Gastrocnemius medialis (tissue), 4 donors: ENCODE results near the gene ARMC6. TPM values are rescaled to one million over a fixed set of nuclear protein-coding genes. Genes with fewer than 3 reads are reported as not detected.
"Not testable (repeated sequence)": the region's sequence is repeated elsewhere in the genome, so short reads cannot be mapped to it uniquely, and the experiment has no call there.

ENCODE experiments used
- ATAC-seq, 2 donors: fragments of 150-250 bp; one replicate each; pipeline ENCODE4 v1.9.1; 2016
- DNase-seq, 2 donors: peaks; one replicate each; pipeline ENCODE4 v3.0.0-alpha.2; 2019
- H3K27ac ChIP-seq, 4 donors: fragments of 200-600 bp; sonication (generic); 1 replicate in 1 of 4; 2 replicates in 3 of 4; pipeline ENCODE4 v1.5.1; 2016 to 2018; ENCODE audit warnings: mild to moderate bottlenecking in 2 of 4, moderate library complexity in 1 of 4
- H3K27me3 ChIP-seq, 3 donors: fragments of 200-600 bp; sonication (generic) in 2 of 3; 1 replicate in 1 of 3; 2 replicates in 2 of 3; pipeline versions ENCODE4 v1.5.1 to v1.6.0; 2016 to 2019; ENCODE audit warnings: mild to moderate bottlenecking in 1 of 3, moderate library complexity in 1 of 3
- H3K36me3 ChIP-seq, 2 donors: fragments of 200-600 bp; sonication (generic) in 1 of 2; one replicate each; pipeline ENCODE4 v1.5.1; 2017 to 2018
- H3K4me1 ChIP-seq, 2 donors: fragments of 200-600 bp; sonication (generic) in 1 of 2; one replicate each; pipeline ENCODE4 v1.5.1; 2016 to 2017; ENCODE audit warnings: mild to moderate bottlenecking in 2 of 2
- H3K4me3 ChIP-seq, 4 donors: fragments of 200-600 bp; sonication (generic) in 3 of 4; 1 replicate in 1 of 4; 2 replicates in 3 of 4; pipeline ENCODE4 v1.5.1; 2016 to 2019; ENCODE audit warnings: mild to moderate bottlenecking in 2 of 4
- H3K9me3 ChIP-seq, 3 donors: fragments of 200-600 bp; sonication (generic) in 2 of 3; 1 replicate in 1 of 3; 2 replicates in 2 of 3; pipeline ENCODE4 v1.5.1; 2016 to 2019
- CTCF ChIP-seq, 5 experiments: fragments of 450-650 bp in 3 of 5; fragments of 200-600 bp in 2 of 5; sonication (generic) in 2 of 5; IDR thresholded peaks in 4 of 5; conservative IDR thresholded peaks in 1 of 5; 1 replicate in 4 of 5; 2 replicates in 1 of 5; pipeline ENCODE4 v1.5.1; 2016 to 2019; ENCODE audit warnings: antibody characterized with exemption in 5 of 5, mild to moderate bottlenecking in 3 of 5, moderate library complexity in 3 of 5
- POLR2A ChIP-seq, 2 donors: fragments of 450-650 bp; IDR thresholded peaks; one replicate each; pipeline ENCODE4 v1.6.1; 2017; ENCODE audit warnings: antibody characterized with exemption in 2 of 2, mild to moderate bottlenecking in 2 of 2, moderate library complexity in 2 of 2
- in situ Hi-C, 4 donors: fragments of 200-750 bp; cut with MboI; loops; one replicate each; pipeline versions ENCODE4 v1.15.0 to v1.8.0; 2017; ENCODE audit warnings: low sequenced_read_pairs in 4 of 4
- intact Hi-C: fragments of 100-400 bp; cut with DNase I; formaldehyde crosslinking; loops from one replicate; pipeline ENCODE4 v1.15.1; 2023; ENCODE audit warnings: low total_unique reads
- total RNA-seq, 4 donors: library from RNA; depleted of rRNA; stranded (reverse); fragments of >200 nt; gene quantifications; one replicate each; pipeline versions ENCODE4 v1.1.0 to v1.2.3, GENCODE V29; 2016

ARMC6 gene
- total RNA-seq, 4 donors from 2014 or later, result 18.2 to 35.7 (median 25.2) TPM

DNA sequence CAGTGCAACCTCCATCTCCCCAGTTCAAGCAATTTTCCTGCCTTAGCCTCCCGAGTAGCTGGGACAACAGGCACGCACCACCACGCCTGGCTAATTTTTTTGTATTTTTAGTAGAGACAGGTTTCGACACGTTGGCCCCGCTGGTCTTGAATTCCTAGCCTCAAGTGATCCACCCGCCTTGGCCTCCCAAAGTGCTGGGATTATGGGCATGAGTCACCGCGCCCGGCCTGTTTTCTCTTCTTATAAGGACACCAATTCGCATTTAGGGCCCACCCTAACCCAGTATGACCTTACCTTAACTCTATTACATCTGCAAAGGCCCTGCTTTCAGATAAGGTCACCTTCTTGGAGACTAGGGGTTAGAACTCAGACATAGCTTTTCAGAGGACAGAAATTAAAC lies 69.8 kb downstream of the ARMC6 start:
- DNase-seq (no peak), ATAC-seq (no peak)
- H3K27ac ChIP-seq, result peak overlapping the region in 1 of 4 donors; percentile 10
- TF ChIP-seq CTCF (IDR thresholded peaks at IDR 0.05 in 4 of 5, conservative IDR thresholded peaks at IDR 0.05 in 1 of 5) (no peak), POLR2A (IDR thresholded peaks at IDR 0.05) (no peak)
- no peaks in the 10 kb centered on the region for H3K4me1 ChIP-seq
- H3K9me3 ChIP-seq, result no peaks in the 10 kb centered on the region
- H3K4me3 ChIP-seq, result no peak overlapping the region
- H3K27me3 ChIP-seq, result no peaks in the 10 kb centered on the region
- in situ Hi-C loops, result no loop called here
- intact Hi-C loops, result no loop called here
- peaks cover 0 to 23% of the 10 kb centered on the region in 2 donors for H3K36me3 ChIP-seq

DNA sequence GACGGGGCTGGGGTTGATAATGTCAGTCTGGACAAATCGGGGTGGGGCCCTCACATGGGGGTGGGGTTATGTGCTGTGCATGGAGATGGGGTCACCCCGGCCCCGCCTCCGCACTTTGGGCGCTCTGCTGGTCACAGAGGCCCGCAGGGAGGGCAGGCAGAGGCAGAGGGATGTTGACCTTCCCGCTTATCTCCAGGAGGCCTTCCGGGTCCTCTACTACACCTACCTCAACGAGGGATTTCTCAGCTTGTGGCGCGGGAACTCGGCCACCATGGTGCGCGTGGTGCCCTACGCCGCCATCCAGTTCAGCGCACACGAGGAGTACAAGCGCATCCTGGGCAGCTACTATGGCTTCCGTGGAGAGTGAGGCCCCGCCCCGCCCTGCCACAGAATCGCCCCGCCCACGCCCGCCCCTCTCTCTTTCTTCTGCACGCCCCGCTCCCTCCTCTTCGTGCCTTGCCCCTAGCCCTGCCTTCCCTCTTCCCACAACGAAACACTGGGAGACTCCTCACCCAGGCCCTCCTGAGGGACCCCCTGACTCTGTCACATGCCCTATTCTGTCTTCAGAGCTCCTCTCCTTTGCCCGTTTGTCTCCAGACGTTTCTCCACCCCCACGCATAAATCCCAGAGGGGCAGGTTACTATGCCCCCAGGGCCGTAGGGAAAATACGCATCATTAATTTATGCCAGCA lies 72.1 kb downstream of the ARMC6 start:
- no peak for ATAC-seq
- H3K27me3 ChIP-seq, result no peaks in the 10 kb centered on the region
- peaks cover 0 to 24% of the 10 kb centered on the region in 2 donors for H3K36me3 ChIP-seq
- no peak for DNase-seq
- intact Hi-C loops, result no loop called here
- H3K9me3 ChIP-seq, result no peaks in the 10 kb centered on the region
- H3K4me1 ChIP-seq, result peaks cover 0 to 11% of the 10 kb centered on the region in 2 donors
- in situ Hi-C loops, result no loop called here
- no peak for TF ChIP-seq CTCF (IDR thresholded peaks at IDR 0.05 in 4 of 5, conservative IDR thresholded peaks at IDR 0.05 in 1 of 5)
- no peak for TF ChIP-seq POLR2A (IDR thresholded peaks at IDR 0.05)
- peak overlapping the region in 2 of 4 donors; percentile 13 to 30 for H3K4me3 ChIP-seq
- no peak overlapping the region for H3K27ac ChIP-seq

DNA sequence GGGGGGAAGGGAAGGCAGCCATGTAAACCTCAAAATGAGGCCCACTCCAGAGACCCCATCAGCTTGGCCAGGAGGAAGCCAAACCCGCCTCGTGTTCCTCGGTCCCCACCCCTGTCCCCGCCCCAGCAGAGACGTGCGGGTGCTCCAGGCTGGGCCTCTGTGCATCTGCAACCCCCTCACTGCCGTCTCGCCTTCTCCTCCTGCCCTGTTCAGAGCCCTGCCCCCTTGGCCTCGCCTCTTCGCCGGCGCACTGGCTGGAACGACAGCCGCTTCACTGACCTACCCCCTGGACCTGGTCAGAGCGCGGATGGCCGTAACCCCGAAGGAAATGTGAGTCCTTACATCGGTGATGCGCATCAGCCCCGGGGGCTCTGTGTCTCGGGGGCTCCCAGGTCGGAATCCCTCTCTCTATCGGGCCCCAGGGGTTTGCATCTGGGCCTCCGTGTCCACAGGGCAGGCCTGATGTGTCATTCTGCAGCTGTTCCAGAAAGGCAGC lies 72.7 kb downstream of the ARMC6 start:
- H3K9me3 ChIP-seq, result no peaks in the 10 kb centered on the region
- no peak overlapping the region for H3K27ac ChIP-seq
- in situ Hi-C loops, result no loop called here
- intact Hi-C loops, result no loop called here
- H3K4me3 ChIP-seq, result peak overlapping the region in 1 of 4 donors; percentile 13
- DNase-seq (no peak), ATAC-seq (no peak)
- peaks cover 0 to 11% of the 10 kb centered on the region in 2 donors for H3K4me1 ChIP-seq
- H3K27me3 ChIP-seq, result no peaks in the 10 kb centered on the region
- H3K36me3 ChIP-seq, result peaks cover 0 to 24% of the 10 kb centered on the region in 2 donors
- TF ChIP-seq CTCF (IDR thresholded peaks at IDR 0.05 in 4 of 5, conservative IDR thresholded peaks at IDR 0.05 in 1 of 5) (no peak), POLR2A (IDR thresholded peaks at IDR 0.05) (no peak)

GRCh38 chr19:19106938-19107337 lies 73.5 kb downstream of the ARMC6 start:
- intact Hi-C loops, result not testable (repeated sequence)

GRCh38 chr19:19107654-19108053 lies 74.3 kb downstream of the ARMC6 start:
- intact Hi-C loops (no loop called here), in situ Hi-C loops (no loop called here)
- ATAC-seq (no peak), DNase-seq (no peak)
- Histone ChIP-seq H3K36me3 (peaks cover 0 to 20% of the 10 kb centered on the region in 2 donors), H3K4me3 (no peak overlapping the region), H3K9me3 (no peaks in the 10 kb centered on the region), H3K27ac (no peak overlapping the region), H3K4me1 (peaks cover 0 to 11% of the 10 kb centered on the region in 2 donors), H3K27me3 (no peaks in the 10 kb centered on the region)
- TF ChIP-seq CTCF (IDR thresholded peaks at IDR 0.05 in 4 of 5, conservative IDR thresholded peaks at IDR 0.05 in 1 of 5), result no peak
- TF ChIP-seq POLR2A (IDR thresholded peaks at IDR 0.05), result no peak

More at GRCh38 chr19:19106938-19107337, 73.5 kb downstream of the ARMC6 start:
- H3K4me3 ChIP-seq, in situ Hi-C loops, H3K27ac ChIP-seq, H3K9me3 ChIP-seq, H3K27me3 ChIP-seq, DNase-seq, ATAC-seq: not testable (repeated sequence)
- Histone ChIP-seq H3K4me1 (peaks cover 0 to 11% of the 10 kb centered on the region in 2 donors), H3K36me3 (peaks cover 0 to 20% of the 10 kb centered on the region in 2 donors)

Other genes with a start within 250 kb of the ARMC6 start
- gene COMP, start 242.3 kb upstream of the ARMC6 start, total RNA-seq, result 10 to 100 TPM in 1 of 4 donors, 1 to 10 TPM in 1, under 1 TPM in 1, not detected in 1; 0.24 to 77.8 (median 1.3) TPM
- gene UPF1, start 201.6 kb upstream of the ARMC6 start, total RNA-seq, result 10 to 100 TPM; 26.0 to 64.9 (median 46.4) TPM
- gene CERS1, start 137.4 kb upstream of the ARMC6 start, total RNA-seq, result 1 to 10 TPM; 1.1 to 6.9 (median 3.3) TPM
- gene COPE, start 114.2 kb upstream of the ARMC6 start, total RNA-seq, result 100 to 1,000 TPM; 169 to 229 (median 203) TPM
- 10 to 100 TPM; 40.6 to 60.1 (median 44.2) TPM for gene DDX49, start 113.9 kb upstream of the ARMC6 start, total RNA-seq
- gene HOMER3, start 92.4 kb upstream of the ARMC6 start, total RNA-seq, result 100 to 1,000 TPM in 3 of 4 donors, 10 to 100 TPM in 1; 86.2 to 202 (median 113) TPM
- gene SUGP2, start 86 bp upstream of the ARMC6 start, total RNA-seq, result 10 to 100 TPM; 24.6 to 38.2 (median 32.8) TPM
- gene SLC25A42, start 30.4 kb downstream of the ARMC6 start, total RNA-seq, result 10 to 100 TPM; 12.3 to 85.3 (median 37.1) TPM
- 10 to 100 TPM; 30.1 to 52.1 (median 42.8) TPM for gene TMEM161A, start 104.9 kb downstream of the ARMC6 start, total RNA-seq
- gene MEF2B, start 136.7 kb downstream of the ARMC6 start, total RNA-seq, result 1 to 10 TPM in 1 of 4 donors, under 1 TPM in 1, not detected in 2; 0.68 to 1.6 TPM
- gene BORCS8, start 158.5 kb downstream of the ARMC6 start, total RNA-seq, result 10 to 100 TPM; 11.2 to 17.2 (median 13.3) TPM
- gene RFXANK, start 158.7 kb downstream of the ARMC6 start, total RNA-seq, result 10 to 100 TPM; 25.5 to 44.1 (median 35.1) TPM
- gene NR2C2AP, start 169.8 kb downstream of the ARMC6 start, total RNA-seq, result 10 to 100 TPM in 2 of 4 donors, 1 to 10 TPM in 2; 4.7 to 19.0 (median 11.5) TPM
- gene NCAN, start 178.4 kb downstream of the ARMC6 start, total RNA-seq, result not detected
- under 1 TPM in 2 of 4 donors, not detected in 2; 0.70 to 0.98 TPM for gene TM6SF2, start 239.7 kb downstream of the ARMC6 start, total RNA-seq